GM21528 (cell line): ENCODE data around the gene DNER.
"Not testable (repeated sequence)": the region's sequence is repeated elsewhere in the genome, so short reads cannot be mapped to it uniquely, and the experiment has no call there.

Source experiments
- ATAC-seq: cut with Tn5 transposase; IDR thresholded peaks from one replicate; pipeline ENCODE4 v1.9.1; 2021; ENCODE audit warnings: mild to moderate bottlenecking, moderate library complexity; ENCODE audit not compliant: unreplicated experiment, low FRiP score

Gene DNER

GRCh38 chr2:229410946-229411345 is 303.4 kb downstream of the DNER start:
- no peak for ATAC-seq

GRCh38 chr2:229410264-229410663 is 304.1 kb downstream of the DNER start:
- ATAC-seq, result no peak

GRCh38 chr2:229409751-229410181 is 304.6 kb downstream of the DNER start:
- ATAC-seq, result no peak

DNA sequence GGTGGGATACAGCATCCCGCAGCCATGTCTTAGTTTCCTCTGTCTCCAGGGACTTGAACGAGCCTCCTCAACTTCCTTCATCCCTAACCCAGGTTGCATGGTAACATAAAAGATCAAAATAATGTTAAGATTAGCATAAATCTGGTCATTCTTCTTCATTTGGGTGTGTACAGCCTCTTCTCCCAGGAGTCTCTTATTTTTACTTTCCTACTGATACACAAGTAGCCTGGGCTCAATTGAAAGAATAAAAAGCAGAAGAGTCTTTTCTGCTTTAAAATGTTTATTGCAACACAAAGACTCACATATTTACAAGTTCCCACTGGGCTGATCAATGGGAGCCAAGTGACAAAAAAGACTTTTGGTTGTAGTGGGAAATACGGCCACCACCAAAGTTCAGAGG is 305.4 kb downstream of the DNER start:
- no peak for ATAC-seq

DNA sequence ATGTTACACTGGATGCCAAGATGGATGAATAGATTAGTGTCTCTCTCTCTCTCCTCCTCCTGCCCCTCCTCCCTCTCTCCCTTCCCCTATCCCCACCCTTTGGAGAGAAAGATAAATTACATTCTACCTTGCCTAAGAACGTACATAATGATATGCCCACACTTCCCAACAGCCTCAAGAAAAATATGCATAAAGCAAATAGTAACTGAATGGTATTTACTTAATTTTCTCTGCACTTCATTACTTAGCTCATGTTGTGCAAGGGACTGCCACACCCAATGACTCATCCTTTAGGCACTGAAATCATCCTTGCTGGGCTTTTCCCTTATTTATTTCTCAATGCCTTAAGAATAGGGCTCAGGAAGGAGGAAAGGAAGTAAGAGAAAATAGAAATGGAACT is 306.0 kb downstream of the DNER start:
- no peak for ATAC-seq

- ATAC-seq, result no peak
Measured at GRCh38 chr2:229407170-229407569, 307.2 kb downstream of the DNER start.

DNA sequence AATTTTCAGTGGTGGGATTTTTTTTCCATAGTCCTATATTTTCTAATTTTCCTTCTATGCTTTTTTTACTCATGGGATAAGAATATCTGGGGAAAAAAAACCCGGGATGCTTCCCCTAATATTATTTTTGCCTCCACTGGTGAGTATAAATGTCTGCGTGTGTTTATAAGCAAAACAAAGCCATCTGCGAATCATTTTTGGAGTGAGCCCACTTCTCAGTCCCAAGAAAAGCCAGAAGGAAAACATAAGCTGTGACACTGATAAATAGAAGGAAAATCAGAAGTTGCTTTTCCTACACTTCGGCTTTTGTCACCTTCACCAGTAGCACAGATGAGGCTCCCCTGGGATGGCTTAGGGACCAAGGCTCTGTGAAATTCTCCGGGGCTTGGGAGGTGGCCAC is 308.6 kb downstream of the DNER start:
- no peak for ATAC-seq

DNA sequence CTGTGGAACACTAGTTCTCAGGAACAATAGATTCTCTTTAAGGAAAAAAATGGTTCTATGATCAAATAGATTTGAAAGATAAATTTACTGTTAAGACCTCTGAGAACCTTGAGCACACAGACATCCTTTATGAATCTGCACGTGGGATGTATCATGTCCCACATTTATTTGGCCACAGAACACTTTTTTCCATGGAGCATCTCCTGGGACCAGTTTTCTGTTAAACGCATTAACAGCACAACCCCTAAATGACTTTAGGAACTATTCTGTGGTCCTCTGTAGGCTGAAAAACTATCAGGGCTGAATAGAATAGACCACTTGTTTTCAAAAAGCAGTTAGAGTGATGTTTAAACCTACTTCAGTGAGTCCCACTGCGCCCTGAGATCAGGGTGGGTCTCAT is 311.1 kb downstream of the DNER start:
- no peak for ATAC-seq

DNA sequence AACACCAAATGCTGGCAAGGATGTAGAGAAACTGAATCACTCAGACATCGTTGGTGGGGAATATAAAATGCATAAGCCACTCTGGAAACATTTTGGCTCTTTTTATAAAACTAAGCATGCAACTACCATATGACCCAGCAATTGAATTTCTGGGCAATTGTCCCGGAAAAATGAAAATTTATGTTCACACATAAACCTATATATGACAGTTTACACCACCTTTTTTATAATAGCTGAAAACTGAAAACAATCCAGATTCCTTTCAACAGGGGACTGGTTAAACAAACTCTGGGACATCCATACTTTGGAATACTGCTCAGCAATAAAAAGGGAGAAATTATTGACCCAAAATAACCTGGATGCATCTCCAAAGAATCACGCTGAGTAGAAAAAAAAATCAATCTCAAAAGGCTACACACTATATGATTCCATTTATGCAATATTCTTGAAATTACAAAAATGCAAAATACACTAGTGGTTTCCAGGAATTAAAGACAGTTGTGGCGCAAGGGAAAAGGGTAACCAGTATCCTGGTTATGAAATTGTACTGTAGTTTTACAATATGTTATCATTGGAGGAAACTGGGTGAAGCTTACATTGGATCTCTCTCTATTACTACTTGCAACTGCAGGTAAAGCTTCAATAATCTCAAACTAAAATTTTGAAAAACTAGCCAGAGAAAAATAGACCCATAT is 313.0 kb downstream of the DNER start:
- no peak for ATAC-seq

GRCh38 chr2:229393926-229394325 is 320.4 kb downstream of the DNER start:
- no peak for ATAC-seq

DNA sequence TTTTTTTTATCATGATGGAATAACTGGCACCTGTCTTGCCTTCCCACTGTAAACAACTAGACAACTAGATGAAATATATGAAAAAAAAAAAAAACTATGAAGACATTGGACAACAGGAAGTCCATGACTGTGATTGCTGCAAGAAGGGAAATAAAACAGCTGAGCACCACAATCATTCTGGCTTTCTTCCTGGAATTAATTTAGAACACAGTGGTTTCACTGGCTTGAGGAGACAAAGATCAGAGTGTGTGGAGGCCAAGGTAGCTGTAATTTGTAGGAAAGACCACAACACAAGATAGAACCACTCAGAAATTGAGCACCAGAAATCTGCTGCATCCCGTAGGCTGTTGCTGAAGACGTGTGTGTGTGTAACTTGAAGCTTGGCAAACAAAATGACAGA is 322.2 kb downstream of the DNER start:
- no peak for ATAC-seq

DNA sequence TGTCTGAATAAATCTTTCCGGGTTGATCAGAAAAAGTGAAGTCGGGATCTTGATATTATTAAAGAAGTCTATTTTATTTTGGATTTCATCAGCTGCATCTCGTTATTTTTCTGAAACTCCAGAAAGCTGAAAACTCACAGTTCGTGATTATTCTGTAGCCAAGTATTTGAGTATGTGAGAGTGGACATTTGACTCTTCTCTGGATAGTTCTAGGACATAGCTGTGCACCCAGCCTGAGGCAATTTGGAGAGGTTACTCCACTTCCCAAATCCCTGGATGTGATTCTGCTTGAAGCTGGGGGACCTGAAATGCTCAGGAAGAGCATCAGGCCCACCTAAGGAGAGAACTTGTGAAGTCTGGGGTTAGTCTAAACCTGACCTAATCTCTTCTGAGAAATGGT is 325.6 kb downstream of the DNER start:
- ATAC-seq, result no peak

DNA sequence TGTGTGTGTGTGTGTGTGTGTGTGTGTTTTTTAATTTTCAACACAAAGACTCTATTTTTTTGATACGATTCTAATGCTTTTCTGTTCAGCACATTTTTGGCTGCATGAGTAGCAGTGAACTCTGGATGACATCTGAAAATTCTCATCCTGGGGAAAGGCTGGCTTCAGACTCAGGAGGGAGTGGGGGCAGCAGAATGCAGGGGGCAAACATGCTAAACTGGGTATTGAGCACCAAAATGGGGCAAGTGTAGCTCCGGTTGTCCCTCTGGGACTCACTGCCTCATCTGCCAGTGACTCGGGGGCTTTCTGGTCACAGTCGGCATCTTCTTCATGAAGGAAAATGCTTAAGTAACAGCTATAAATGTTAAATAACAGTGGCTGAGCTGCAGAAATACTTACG is 326.5 kb downstream of the DNER start:
- ATAC-seq, result no peak

DNA sequence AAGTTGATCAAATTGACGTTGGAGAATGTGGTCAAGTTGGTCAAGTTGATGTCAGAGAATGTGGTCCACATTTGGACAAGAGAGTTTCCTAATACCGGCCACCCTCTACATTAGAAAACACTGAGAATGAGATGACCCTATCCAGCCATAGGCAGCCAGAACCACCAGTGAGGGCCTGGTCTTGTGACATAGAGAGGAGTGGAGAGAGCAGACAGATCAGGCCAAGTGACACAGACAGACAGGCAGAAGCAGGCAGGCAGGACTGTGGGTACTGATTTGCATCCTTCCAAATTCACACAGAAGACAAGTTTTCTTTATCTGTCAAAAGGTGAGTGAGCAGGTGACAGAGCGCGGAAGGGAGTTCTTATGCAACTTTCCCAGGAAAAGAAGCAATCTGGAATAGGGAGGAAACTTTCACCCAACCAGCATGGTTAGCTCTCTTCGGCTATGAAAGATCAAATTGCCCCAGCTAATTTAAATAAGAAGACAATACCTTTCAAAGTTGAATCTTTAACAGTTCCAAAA is 334.2 kb downstream of the DNER start:
- ATAC-seq, result no peak

- no peak for ATAC-seq
Measured at GRCh38 chr2:229378386-229378785, 336.0 kb downstream of the DNER start.

- no peak for ATAC-seq
Measured at GRCh38 chr2:229376866-229377265, 337.5 kb downstream of the DNER start.

GRCh38 chr2:229375251-229375650 is 339.1 kb downstream of the DNER start:
- ATAC-seq, result no peak

DNA sequence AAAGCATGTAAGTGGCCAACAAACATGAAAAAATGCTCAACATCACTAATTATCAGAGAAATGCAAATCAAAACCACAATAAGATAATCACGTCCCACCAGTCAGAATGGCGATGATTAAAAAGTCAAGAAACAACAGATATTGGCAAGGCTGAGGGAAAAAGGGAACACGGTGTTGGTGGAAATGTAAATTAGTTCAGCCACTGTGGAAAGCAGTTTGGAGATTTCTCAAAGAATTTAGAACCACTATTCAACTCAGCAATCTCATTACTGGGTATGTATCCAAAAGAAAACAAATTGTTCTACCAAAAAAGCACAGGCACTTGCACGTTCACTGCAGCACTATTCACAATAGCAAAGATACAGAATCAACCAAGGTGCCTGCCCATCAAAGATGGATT is 341.0 kb downstream of the DNER start:
- not testable (repeated sequence) for ATAC-seq

GRCh38 chr2:229372207-229372606 is 342.1 kb downstream of the DNER start:
- ATAC-seq, result no peak

DNA sequence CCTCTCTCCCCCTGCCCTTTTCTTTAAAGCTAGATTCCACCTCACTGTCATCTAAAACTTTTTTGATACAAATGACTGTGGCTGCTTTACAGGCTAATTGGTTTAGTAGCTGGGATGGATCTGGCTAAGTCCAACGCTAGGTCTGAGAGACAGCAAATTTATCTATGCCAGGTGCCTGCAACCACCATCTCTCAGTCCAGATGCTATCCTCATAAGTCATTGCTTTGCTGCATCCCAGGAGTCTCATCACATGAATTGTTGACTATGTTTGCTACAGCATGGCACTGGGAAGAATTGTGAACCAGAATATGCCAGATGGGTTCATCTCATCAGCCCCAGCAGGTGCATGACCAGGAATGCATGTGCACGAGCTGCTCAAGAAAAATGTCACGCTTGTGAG is 343.3 kb downstream of the DNER start:
- ATAC-seq, result no peak

DNA sequence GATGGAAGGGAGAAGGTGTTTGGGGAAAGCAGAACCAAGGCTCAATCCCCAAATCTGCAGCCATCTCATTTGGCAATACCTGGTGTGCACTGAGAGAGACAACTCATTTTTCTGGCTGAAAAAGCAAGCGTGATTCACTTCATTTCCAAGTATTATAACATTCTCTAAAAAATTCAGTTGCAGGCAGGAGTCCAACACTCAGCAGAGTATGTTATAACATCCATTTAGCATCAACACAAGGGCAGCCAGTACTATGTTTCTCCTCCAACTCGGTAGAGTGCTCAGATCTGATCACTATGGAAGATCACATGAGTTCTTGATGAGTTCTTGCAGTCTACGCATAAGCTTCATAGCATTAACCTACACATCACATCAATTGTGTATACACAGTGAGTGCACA is 343.8 kb downstream of the DNER start:
- no peak for ATAC-seq

GRCh38 chr2:229363185-229363814 is 351.1 kb downstream of the DNER start:
- no peak for ATAC-seq
